ENCODE measurements around the gene GDI2.
"Not testable (repeated sequence)": the region's sequence is repeated elsewhere in the genome, so short reads cannot be mapped to it uniquely, and the experiment has no call there.

GDI2 gene

DNA sequence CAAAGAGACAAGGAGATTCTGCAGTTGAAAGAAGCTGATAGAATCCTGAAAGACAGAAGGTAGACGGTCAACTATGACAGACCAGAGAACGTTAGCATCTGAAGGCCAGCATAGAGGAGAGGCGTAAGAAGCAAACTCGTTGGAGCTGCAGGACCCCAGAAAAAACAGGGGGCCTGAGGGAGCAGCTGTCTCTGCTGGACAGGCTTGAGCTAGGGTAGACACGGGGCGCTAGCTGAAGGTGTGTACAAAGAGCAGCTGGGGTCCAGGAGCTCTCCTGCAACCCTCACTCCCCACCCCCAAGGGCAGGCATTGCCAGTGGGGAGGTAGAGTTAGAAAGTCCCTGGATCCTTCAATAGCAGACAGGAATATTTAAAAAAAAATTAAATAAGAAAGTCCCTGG is 14.6 kb upstream of the GDI2 start:
- no peak for DNase-seq (ENCODE audit: low read depth in 2 of 2)

- not testable (repeated sequence) for DNase-seq (ENCODE audit: low read depth in 2 of 2)
These were observed 13.3 kb upstream of the GDI2 start for GRCh38 chr10:5826511-5826910.

DNA sequence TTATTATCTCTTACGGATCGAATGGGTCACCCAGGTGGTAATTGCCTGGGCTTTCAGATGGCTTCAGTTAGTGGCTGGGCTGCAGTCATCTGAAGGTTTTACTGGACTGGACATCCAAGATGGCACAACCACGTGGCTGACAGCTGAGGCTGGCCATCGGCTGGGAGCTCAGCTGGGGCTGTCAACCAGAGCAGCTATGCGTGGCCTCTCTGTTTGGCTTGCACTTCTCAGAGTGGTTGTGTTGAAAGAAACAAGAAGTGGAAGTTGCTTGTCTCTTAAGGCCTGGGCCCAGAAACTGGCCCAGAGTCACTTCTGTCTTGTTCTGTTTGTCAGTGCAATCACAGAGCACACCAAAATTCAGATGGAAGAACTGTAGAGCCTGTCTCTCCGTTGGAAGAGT is 5.7 kb upstream of the GDI2 start:
- DNase-seq (ENCODE audit: low read depth in 2 of 2): no peak

DNA sequence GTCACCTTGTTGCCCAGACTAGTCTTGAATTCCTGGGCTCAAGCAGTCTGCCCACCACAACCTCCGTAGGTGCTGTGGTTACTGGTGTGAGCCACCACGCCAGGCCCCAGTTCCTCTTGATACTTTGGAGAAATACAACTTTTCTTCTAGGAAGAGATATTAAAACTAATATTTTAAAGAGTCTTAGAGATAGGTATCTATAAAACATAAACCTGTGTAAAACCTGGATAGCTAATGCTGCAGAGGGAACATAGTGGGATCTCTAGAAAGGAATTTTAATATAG is 4.8 kb upstream of the GDI2 start:
- no peak for DNase-seq (ENCODE audit: low read depth in 2 of 2)

DNA sequence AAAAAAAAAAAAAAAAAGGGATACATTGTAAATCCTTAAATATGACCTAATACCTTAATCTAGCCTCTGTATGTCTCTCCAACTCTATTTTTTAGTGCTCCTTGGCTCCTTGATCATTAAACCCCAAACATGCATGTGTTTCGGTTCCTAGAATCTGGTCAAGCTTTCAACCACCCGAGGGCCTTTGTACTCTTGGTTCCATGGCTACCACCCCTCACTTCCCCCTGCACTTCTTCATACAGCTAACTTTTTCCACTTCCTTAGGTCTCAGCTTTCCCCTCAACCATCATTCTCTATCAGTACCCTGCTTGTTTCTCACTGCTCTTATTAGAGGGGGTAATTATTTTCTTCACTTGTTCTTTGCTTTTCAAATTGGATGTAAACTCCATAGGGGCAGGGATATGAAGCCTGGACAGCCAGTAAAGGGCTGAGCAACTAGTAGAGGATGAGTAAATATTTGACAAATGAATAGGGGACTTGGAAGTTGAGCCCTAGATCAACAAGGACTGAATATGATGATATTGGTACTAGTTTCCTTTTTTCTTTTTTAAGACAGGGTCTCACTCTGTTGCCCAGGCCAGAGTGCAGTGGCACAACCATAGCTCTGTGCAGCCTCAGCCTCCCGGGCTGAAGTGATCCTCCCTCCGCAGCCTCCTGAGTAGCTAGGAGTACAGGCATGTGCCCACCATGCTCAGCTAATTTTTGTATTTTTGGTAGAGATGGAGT is 4.3 kb upstream of the GDI2 start:
- DNase-seq (ENCODE audit: low read depth in 2 of 2): no peak

GRCh38 chr10:5816170-5816569 is 2.9 kb upstream of the GDI2 start:
- no peak for DNase-seq (ENCODE audit: low read depth in 2 of 2)

- DNase-seq (ENCODE audit: low read depth in 2 of 2): no peak
These were observed 1.2 kb upstream of the GDI2 start for GRCh38 chr10:5814110-5815107.

- no peak for DNase-seq (ENCODE audit: low read depth in 2 of 2)
These were observed 218 bp downstream of the GDI2 start for GRCh38 chr10:5813091-5813340.

DNA sequence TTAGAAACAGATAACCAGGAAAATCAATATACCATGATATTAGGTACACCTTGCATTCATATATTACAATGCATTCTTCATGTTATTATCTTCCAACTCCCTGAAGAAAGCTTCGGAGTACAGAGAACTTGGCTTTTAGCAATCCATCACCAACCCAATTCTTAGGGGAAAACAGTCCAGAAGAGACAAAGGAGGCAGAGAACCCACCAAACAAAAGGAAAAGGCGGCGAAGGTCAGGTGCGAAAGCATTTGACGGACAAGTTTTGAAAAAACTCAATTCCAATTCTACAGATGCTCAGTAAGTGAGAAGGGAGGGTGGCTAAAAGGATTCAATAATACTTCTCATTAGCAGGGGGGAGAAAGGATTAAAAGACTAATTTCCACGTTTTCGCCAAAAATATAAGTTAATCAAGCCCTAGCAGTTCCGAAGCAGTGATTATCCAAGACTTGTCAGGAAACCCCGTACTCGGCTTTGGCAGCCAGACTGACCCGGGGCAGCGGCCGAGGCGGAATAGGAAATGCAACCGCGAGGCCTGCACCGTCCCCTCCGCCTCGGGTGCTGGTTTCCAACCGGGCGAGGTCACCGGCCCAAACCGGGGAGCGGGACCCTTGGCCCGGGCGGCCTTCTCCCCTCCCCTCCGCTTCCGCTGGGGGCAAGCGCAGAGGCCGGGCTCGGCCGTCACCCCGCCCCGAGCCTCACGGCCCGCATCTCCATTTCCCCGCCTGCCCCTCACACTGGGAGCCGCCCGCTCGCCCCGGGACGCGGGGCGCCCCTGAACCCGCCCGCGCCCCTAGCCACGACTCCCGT is 747 bp downstream of the GDI2 start:
- peak; percentile 27 to 36 for DNase-seq (ENCODE audit: low read depth in 2 of 2)

- DNase-seq (ENCODE audit: low read depth in 2 of 2): no peak
These were observed 1.8 kb downstream of the GDI2 start for GRCh38 chr10:5811387-5811821.

DNA sequence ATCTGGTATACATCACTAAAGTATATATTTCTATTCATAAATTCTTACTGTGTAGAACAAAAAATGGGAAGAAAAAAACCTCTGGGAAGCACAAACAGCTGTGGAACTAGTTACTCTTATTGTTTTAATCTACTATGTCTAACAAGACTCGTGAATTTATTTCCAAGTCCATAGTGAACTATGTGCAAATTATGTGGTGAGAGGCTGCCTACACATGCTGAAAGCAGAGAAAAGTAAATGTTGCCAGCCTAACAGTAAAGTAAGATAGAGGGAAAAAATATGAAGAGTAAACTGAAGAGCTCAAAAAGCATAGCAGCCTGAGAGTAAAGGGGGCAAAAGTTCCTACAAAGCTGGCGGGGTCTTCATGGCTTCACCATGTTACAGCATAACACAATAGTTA is 3.0 kb downstream of the GDI2 start:
- DNase-seq (ENCODE audit: low read depth in 2 of 2): no peak

GRCh38 chr10:5809527-5810154 is 3.6 kb downstream of the GDI2 start:
- DNase-seq (ENCODE audit: low read depth in 2 of 2): no peak

- DNase-seq (ENCODE audit: low read depth in 2 of 2): not testable (repeated sequence)
These were observed 4.3 kb downstream of the GDI2 start for GRCh38 chr10:5808783-5809392.

DNA sequence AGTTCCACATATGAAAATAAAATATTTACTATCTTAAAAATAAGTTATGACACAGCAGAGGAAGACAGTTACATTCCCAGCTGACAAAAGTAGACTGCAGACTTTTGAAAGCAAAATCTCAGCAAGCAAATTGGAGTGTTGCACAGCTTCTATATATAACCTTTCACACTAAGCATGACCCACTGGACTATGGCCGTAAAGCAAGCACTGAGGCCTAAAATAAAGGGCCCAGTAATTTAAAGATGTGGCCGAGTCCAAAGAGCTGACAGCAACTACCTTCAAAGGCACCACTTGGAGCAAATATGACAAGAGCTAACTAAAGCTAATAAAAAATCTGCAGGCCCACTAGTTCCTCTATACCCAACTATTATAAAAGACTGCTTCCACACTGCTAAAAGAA is 6.5 kb downstream of the GDI2 start:
- DNase-seq (ENCODE audit: low read depth in 2 of 2): no peak

- DNase-seq (ENCODE audit: low read depth in 2 of 2): no peak
These were observed 7.5 kb downstream of the GDI2 start for GRCh38 chr10:5805711-5806110.

DNA sequence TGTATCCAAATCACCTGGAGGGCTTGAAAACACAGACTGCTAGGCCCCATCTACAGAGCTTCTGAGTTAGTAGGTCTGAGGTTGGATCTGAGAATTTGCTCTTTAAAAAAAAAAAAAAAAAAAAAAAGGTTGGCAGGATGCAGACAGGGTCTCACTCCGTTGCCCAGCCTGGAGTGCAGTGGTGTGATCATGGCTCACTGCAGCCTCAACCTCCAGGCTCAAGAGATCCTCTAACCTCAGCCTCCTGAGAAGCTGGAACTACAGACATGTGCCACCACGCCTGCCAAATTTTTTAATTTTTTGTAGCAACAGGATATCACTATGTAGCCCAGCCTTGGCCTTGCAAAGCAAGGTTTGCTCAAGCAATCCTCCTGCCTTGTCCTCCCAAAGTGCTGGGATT is 8.0 kb downstream of the GDI2 start:
- no peak for DNase-seq (ENCODE audit: low read depth in 2 of 2)

DNA sequence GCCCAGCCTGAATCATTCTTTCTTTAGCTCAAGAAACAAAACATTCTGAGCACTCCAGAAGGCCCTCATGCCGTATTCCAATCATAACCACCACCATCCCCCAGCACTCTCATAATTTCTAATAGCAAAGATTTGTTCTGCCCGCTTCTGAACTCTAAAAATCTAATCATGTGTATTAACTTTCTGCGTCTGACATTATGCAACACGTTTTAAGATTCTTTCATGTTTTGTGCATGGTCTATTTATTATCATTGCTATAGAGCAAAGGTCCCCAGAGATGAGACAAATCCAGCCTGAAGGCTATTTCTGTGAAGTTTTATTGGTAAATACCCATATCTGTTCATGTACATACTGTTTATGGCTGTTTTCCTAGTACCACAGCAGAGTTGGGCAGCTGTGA is 8.8 kb downstream of the GDI2 start:
- DNase-seq (ENCODE audit: low read depth in 2 of 2): no peak

DNA sequence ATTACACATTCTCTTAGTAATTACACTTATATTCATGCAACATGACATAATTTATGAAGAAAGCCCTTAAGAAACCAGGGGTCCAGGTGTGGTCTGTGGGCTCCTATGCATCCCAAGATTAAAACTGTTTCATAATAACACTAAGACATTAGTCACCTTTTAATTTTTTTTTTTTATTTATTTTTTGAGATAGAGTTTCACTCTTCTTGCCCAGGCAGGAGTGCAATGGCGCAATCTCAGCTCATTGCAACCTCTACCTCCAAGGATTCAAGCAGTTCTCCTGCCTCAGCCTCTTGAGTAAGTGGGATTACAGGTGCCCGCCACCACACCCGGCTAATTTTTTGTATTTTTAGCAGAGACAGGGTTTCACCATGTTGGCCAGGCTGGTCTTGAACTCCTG is 12.5 kb downstream of the GDI2 start:
- no peak for DNase-seq (ENCODE audit: low read depth in 2 of 2)

GRCh38 chr10:5794236-5794635 is 19.0 kb downstream of the GDI2 start:
- DNase-seq (ENCODE audit: low read depth in 2 of 2): no peak

DNA sequence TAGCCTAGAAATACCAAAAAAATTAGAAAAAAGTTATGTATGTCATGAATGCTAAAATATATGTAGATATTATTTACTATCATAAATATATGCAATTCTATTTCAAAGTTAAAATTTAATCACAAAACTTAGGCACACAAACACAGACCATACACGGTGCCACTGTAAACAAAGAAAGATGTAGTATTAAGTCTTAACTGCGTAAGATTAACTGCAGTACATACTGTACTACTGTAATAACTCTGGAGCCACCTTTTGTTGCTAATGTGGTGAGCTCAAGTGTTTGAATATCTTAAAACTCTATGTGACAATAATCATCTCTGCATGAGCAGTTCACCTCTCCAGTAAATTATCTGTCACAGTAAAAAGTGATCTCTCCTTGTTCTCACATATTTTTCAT is 23.6 kb downstream of the GDI2 start:
- DNase-seq (ENCODE audit: low read depth in 2 of 2): no peak

- no peak for DNase-seq (ENCODE audit: low read depth in 2 of 2)
These were observed 24.3 kb downstream of the GDI2 start for GRCh38 chr10:5788969-5789368.

DNA sequence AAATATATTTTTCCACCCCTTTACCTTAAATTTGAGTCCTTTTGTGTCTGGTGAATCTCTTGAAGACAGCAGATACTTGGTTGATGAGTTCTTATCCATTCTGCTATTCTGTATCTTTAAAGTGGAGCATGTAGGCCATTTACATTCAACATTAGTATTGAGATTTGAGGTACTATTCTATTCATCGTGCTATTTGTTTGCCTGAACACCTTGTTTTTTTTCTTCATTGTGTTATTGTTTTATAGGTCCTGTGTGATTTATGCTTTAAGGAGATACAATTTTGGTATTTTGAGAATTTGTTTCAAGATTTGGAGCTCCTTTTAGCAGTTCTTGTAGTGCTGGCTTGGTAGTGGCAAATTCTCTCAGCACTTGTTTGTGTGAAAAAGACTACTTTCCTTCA is 29.9 kb downstream of the GDI2 start:
- no peak for DNase-seq (ENCODE audit: low read depth in 2 of 2)
